Medulla oblongata (tissue), 1 donor: ENCODE results near the gene TMEM266.

ENCODE experiments used
- DNase-seq: peaks from one replicate; pipeline ENCODE4 v3.0.0-alpha.2; 2015; ENCODE audit errors: extremely low spot score

The TMEM266 gene

DNA sequence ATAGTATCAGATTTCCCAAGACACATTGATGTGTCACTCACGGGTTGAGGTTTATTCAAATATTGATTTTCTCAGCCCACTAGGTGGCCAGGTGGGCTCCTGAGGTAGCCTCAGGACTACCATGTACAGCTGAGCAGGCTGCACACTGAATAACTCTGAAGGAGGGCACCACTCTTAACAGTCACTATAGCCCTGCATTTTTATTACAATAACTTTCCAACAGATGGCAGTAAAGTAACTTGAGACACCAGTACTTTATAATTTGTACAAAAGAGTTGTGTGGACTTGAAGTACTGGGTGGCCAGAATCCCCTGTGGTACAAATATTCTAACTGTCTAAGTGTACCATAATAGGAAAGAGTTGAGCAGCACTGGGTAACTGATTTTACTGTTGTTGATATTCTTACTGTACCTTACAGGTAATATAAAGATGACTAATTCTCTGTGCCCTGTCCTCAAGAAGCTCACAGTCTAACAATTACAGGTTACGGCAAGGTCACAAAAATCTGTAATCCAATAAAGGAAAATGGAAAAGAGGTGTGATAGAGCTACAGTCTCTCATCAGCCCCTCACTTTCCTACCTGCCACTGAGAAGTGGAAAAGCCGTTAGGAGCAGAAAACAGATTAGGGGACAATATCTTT lies 175.5 kb downstream of the TMEM266 start:
- DNase-seq: peak; percentile 40

DNA sequence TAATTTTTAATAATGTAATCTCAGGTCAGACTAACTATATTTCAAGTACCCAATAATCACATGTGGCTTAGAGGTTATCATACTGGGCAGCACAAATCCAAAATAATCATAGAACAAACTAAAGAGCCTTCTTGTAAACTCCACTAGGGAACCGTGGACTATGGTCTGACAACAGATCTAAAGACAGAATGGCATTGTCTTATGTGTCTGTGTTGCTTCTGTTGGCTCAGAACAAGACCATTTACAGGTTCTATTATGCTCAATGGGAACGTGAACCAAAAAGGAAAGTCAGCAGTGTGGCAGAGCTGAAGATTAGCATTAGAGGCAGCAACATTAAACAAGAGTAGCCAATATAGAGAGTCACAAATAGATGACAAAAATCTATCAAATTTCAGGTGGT lies 176.6 kb downstream of the TMEM266 start:
- peak; percentile 41 for DNase-seq

- no peak for DNase-seq
Observed at GRCh38 chr15:76239786-76240185, 180.0 kb downstream of the TMEM266 start.

- DNase-seq: no peak
Observed at GRCh38 chr15:76245072-76245610, 185.4 kb downstream of the TMEM266 start.

DNA sequence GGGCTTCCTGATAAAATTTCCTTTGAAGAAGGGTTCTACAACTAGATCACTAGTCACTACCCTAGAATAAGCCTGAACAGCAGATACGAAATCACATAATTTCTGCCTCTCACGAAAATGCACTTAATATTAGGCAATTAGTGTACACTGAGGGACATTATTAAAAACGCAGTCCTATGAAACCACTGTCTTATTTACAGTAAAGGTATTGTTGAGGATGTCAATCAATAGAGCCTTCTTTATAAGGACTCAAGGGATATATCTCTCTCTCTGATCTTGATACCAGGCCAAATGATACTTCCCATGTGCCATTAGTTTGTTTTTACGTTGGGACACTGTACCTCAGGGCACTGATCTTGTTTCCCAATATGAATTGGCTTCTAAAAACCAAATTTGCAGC lies 191.9 kb downstream of the TMEM266 start:
- DNase-seq: no peak

- DNase-seq: no peak
Observed at GRCh38 chr15:76252249-76252648, 192.5 kb downstream of the TMEM266 start.

DNA sequence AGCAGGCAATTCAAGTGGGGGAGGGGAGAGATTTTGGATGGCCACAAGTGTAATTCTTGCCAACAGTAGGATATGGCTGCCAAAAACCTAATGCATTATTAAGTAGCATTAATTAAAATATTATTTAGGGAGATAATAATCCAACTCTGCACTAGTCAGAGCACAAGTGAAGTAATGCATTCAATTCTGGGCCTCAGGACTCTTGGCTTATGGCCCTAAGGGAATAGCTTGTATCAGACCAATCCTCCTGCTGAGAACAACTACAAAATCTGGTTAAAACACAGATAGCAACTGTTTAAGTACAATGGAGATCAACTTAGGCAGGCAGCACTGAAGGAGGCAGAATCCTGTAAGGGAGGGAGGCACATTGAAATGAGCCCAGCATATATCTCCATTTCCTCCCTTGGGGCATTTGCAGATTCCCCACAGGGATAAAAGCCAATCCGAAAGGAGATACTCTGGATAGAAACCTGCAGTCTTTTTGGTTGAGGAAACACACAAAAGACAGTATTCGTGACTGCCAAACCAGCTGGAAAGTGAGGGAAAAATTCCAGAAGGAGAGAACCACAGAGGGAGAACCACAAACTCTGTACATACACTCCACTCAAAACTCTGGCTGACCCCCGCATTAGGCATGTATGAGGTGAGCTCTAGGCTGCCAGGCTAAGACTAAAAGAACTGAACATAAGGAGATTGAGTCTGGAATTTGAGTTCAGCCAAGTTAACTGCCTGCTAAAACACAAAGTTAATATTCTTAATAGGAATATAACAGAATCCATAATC lies 194.1 kb downstream of the TMEM266 start:
- DNase-seq: no peak
